GM18502 (cell line): ENCODE measurements around the gene EGFLAM.

Source experiments
- ATAC-seq: cut with Tn5 transposase; IDR thresholded peaks from one replicate; pipeline ENCODE4 v1.9.1; 2021; ENCODE audit warnings: mild to moderate bottlenecking; ENCODE audit not compliant: unreplicated experiment, poor library complexity

The EGFLAM gene

GRCh38 chr5:38509185-38509584 lies 250.8 kb downstream of the EGFLAM start:
- ATAC-seq = no peak
